ENCODE measurements around the gene ACACB.

ACACB gene

GRCh38 chr12:109126784-109127183 is 10.4 kb downstream of the ACACB start:
- Histone ChIP-seq H3K9me3 (ENCODE audit: control insufficient read depth, insufficient read depth, low read depth, low read length) (no peaks in the 10 kb centered on the region), H3K27me3 (ENCODE audit: control insufficient read depth, insufficient read depth, low read length) (no peaks in the 10 kb centered on the region), H3K9ac (ENCODE audit: low read length) (no peak overlapping the region), H3K4me3 (ENCODE audit: low read depth, low read length) (no peak overlapping the region), H3K4me1 (ENCODE audit: control insufficient read depth, insufficient read depth, low read length) (no peaks in the 10 kb centered on the region; the same call in 1 of the 2 replicates), H3K27ac (ENCODE audit: low read depth, low read length) (no peak overlapping the region), H3K36me3 (ENCODE audit: control insufficient read depth, insufficient read depth, low read length) (no peaks in the 10 kb centered on the region)

GRCh38 chr12:109127533-109128242 is 11.3 kb downstream of the ACACB start:
- H3K27ac ChIP-seq (ENCODE audit: low read depth, low read length) = no peak overlapping the region
- no peaks in the 10 kb centered on the region for H3K27me3 ChIP-seq (ENCODE audit: control insufficient read depth, insufficient read depth, low read length)
- no peak overlapping the region for H3K9ac ChIP-seq (ENCODE audit: low read length)
- no peak overlapping the region for H3K4me3 ChIP-seq (ENCODE audit: low read depth, low read length)
- H3K9me3 ChIP-seq (ENCODE audit: control insufficient read depth, insufficient read depth, low read depth, low read length) = no peaks in the 10 kb centered on the region
- no peaks in the 10 kb centered on the region for H3K36me3 ChIP-seq (ENCODE audit: control insufficient read depth, insufficient read depth, low read length)
- H3K4me1 ChIP-seq (ENCODE audit: control insufficient read depth, insufficient read depth, low read length) = no peaks in the 10 kb centered on the region; the same call in 1 of the 2 replicates

GRCh38 chr12:109130297-109131153 is 14.1 kb downstream of the ACACB start:
- H3K27ac ChIP-seq (ENCODE audit: low read depth, low read length) = no peak overlapping the region

GRCh38 chr12:109131154-109132050 is 15.0 kb downstream of the ACACB start:
- Histone ChIP-seq H3K9ac (ENCODE audit: low read length) (no peak overlapping the region), H3K4me3 (ENCODE audit: low read depth, low read length) (no peak overlapping the region), H3K36me3 (ENCODE audit: control insufficient read depth, insufficient read depth, low read length) (no peaks in the 10 kb centered on the region), H3K27ac (ENCODE audit: low read depth, low read length) (no peak overlapping the region), H3K9me3 (ENCODE audit: control insufficient read depth, insufficient read depth, low read depth, low read length) (0 out of 2 replicates have a peak, but pooled peaks cover 1% of the 10 kb centered on the region), H3K27me3 (ENCODE audit: control insufficient read depth, insufficient read depth, low read length) (no peaks in the 10 kb centered on the region), H3K4me1 (ENCODE audit: control insufficient read depth, insufficient read depth, low read length) (no peaks in the 10 kb centered on the region; the same call in 1 of the 2 replicates)

More at GRCh38 chr12:109130297-109131153, 14.1 kb downstream of the ACACB start:
- Histone ChIP-seq H3K27me3 (ENCODE audit: control insufficient read depth, insufficient read depth, low read length) (no peaks in the 10 kb centered on the region), H3K4me1 (ENCODE audit: control insufficient read depth, insufficient read depth, low read length) (no peaks in the 10 kb centered on the region; the same call in 1 of the 2 replicates), H3K36me3 (ENCODE audit: control insufficient read depth, insufficient read depth, low read length) (no peaks in the 10 kb centered on the region), H3K9ac (ENCODE audit: low read length) (no peak overlapping the region), H3K4me3 (ENCODE audit: low read depth, low read length) (no peak overlapping the region), H3K9me3 (ENCODE audit: control insufficient read depth, insufficient read depth, low read depth, low read length) (no peaks in the 10 kb centered on the region)

GRCh38 chr12:109134186-109134917 is 18.0 kb downstream of the ACACB start:
- no peaks in the 10 kb centered on the region for H3K36me3 ChIP-seq (ENCODE audit: control insufficient read depth, insufficient read depth, low read length)
- H3K9ac ChIP-seq (ENCODE audit: low read length) = no peak overlapping the region
- H3K9me3 ChIP-seq (ENCODE audit: control insufficient read depth, insufficient read depth, low read depth, low read length) = peaks cover 6% of the 10 kb centered on the region; the same call in 1 of the 2 replicates
- H3K4me3 ChIP-seq (ENCODE audit: low read depth, low read length) = no peak overlapping the region
- H3K27me3 ChIP-seq (ENCODE audit: control insufficient read depth, insufficient read depth, low read length) = no peaks in the 10 kb centered on the region
- no peak overlapping the region for H3K27ac ChIP-seq (ENCODE audit: low read depth, low read length)
- H3K4me1 ChIP-seq (ENCODE audit: control insufficient read depth, insufficient read depth, low read length) = no peaks in the 10 kb centered on the region; the same call in 1 of the 2 replicates

- Histone ChIP-seq H3K9ac (ENCODE audit: low read length) (no peak overlapping the region), H3K4me1 (ENCODE audit: control insufficient read depth, insufficient read depth, low read length) (no peaks in the 10 kb centered on the region), H3K36me3 (ENCODE audit: control insufficient read depth, insufficient read depth, low read length) (no peaks in the 10 kb centered on the region), H3K9me3 (ENCODE audit: control insufficient read depth, insufficient read depth, low read depth, low read length) (peaks cover 6% of the 10 kb centered on the region; the same call in 1 of the 2 replicates), H3K4me3 (ENCODE audit: low read depth, low read length) (no peak overlapping the region), H3K27ac (ENCODE audit: low read depth, low read length) (no peak overlapping the region), H3K27me3 (ENCODE audit: control insufficient read depth, insufficient read depth, low read length) (no peaks in the 10 kb centered on the region)
Measured at GRCh38 chr12:109137055-109137454, 20.7 kb downstream of the ACACB start.

GRCh38 chr12:109139360-109139759 is 23.0 kb downstream of the ACACB start:
- Histone ChIP-seq H3K4me3 (ENCODE audit: low read depth, low read length) (no peak overlapping the region), H3K9ac (ENCODE audit: low read length) (no peak overlapping the region), H3K9me3 (ENCODE audit: control insufficient read depth, insufficient read depth, low read depth, low read length) (peaks cover 6% of the 10 kb centered on the region; the same call in 1 of the 2 replicates), H3K4me1 (ENCODE audit: control insufficient read depth, insufficient read depth, low read length) (no peaks in the 10 kb centered on the region), H3K27ac (ENCODE audit: low read depth, low read length) (no peak overlapping the region), H3K36me3 (ENCODE audit: control insufficient read depth, insufficient read depth, low read length) (no peaks in the 10 kb centered on the region), H3K27me3 (ENCODE audit: control insufficient read depth, insufficient read depth, low read length) (no peaks in the 10 kb centered on the region)

- peaks cover 6% of the 10 kb centered on the region; the same call in 1 of the 2 replicates for H3K9me3 ChIP-seq (ENCODE audit: control insufficient read depth, insufficient read depth, low read depth, low read length)
- no peaks in the 10 kb centered on the region for H3K4me1 ChIP-seq (ENCODE audit: control insufficient read depth, insufficient read depth, low read length)
- H3K27me3 ChIP-seq (ENCODE audit: control insufficient read depth, insufficient read depth, low read length) = no peaks in the 10 kb centered on the region
- H3K27ac ChIP-seq (ENCODE audit: low read depth, low read length) = no peak overlapping the region
- H3K4me3 ChIP-seq (ENCODE audit: low read depth, low read length) = no peak overlapping the region
- H3K9ac ChIP-seq (ENCODE audit: low read length) = no peak overlapping the region
- no peaks in the 10 kb centered on the region for H3K36me3 ChIP-seq (ENCODE audit: control insufficient read depth, insufficient read depth, low read length)
Measured at GRCh38 chr12:109139791-109140190, 23.4 kb downstream of the ACACB start.

- peaks cover 6% of the 10 kb centered on the region; the same call in 1 of the 2 replicates for H3K9me3 ChIP-seq (ENCODE audit: control insufficient read depth, insufficient read depth, low read depth, low read length)
- H3K4me3 ChIP-seq (ENCODE audit: low read depth, low read length) = no peak overlapping the region
- no peaks in the 10 kb centered on the region for H3K4me1 ChIP-seq (ENCODE audit: control insufficient read depth, insufficient read depth, low read length)
- H3K27me3 ChIP-seq (ENCODE audit: control insufficient read depth, insufficient read depth, low read length) = no peaks in the 10 kb centered on the region
- no peak overlapping the region for H3K27ac ChIP-seq (ENCODE audit: low read depth, low read length)
- H3K36me3 ChIP-seq (ENCODE audit: control insufficient read depth, insufficient read depth, low read length) = no peaks in the 10 kb centered on the region
- no peak overlapping the region for H3K9ac ChIP-seq (ENCODE audit: low read length)
Measured at GRCh38 chr12:109140560-109140959, 24.2 kb downstream of the ACACB start.

GRCh38 chr12:109144224-109144623 is 27.8 kb downstream of the ACACB start:
- Histone ChIP-seq H3K9me3 (ENCODE audit: control insufficient read depth, insufficient read depth, low read depth, low read length) (no peaks in the 10 kb centered on the region), H3K27ac (ENCODE audit: low read depth, low read length) (no peak overlapping the region), H3K4me1 (ENCODE audit: control insufficient read depth, insufficient read depth, low read length) (no peaks in the 10 kb centered on the region), H3K4me3 (ENCODE audit: low read depth, low read length) (no peak overlapping the region), H3K9ac (ENCODE audit: low read length) (no peak overlapping the region), H3K36me3 (ENCODE audit: control insufficient read depth, insufficient read depth, low read length) (no peaks in the 10 kb centered on the region), H3K27me3 (ENCODE audit: control insufficient read depth, insufficient read depth, low read length) (no peaks in the 10 kb centered on the region)

All from HUES6 (cell line).